Measurements from ENCODE around the gene NOX5. TPM values are rescaled to one million over a fixed set of nuclear protein-coding genes. Genes with fewer than 3 reads are reported as not detected.

NOX5 gene
- total and polyA plus RNA-seq, 2 of the 4 experiments (the other 2 are of a cell fraction): 0.07 TPM; not detected in 1

DNA sequence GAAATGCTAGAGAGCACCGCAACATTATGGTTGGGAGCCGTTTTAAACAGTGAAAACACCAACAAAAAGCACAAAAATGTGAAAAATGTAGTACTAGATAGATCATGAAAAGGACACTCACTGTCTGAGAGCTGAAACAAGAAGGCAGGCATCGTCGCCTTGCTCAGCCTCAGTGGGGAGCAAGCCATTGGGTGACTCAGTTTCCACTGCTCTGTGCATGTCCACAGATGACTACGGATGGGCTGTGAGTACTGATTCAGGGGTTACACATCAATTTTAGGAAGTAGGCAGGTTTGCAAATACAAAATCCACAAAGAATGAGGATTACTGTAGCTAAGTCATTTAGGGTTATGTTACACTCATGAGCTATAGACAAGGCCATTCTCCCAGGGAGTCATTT is 10.8 kb downstream of the NOX5 start:
- no peak overlapping the region for H3K4me3 ChIP-seq (ENCODE audit: insufficient read depth, low read depth, low read length)
- H3K23ac ChIP-seq (ENCODE audit: low read depth, low read length): no peak overlapping the region
- no peak overlapping the region for H2BK120ac ChIP-seq (ENCODE audit: low read depth, low read length)
- no peaks in the 10 kb centered on the region for H3K4me1 ChIP-seq (ENCODE audit: control insufficient read depth, insufficient read depth, low read length)
- BruUV-seq (replicated peaks): no TSS peak
- H4K20me1 ChIP-seq (ENCODE audit: insufficient read depth, low read length): no peaks in the 10 kb centered on the region
- H3K56ac ChIP-seq (ENCODE audit: extremely low read depth, insufficient read depth, low read length): no peak overlapping the region
- H3K4me2 ChIP-seq (ENCODE audit: low read depth, low read length): no peak overlapping the region
- H3K9ac ChIP-seq (ENCODE audit: low read depth, low read length): no peak overlapping the region
- ATAC-seq (ENCODE audit: low read depth) (peak; percentile 52), DNase-seq (peak; percentile 38)
- H3K27ac ChIP-seq (ENCODE audit: insufficient read depth, low read length): no peak overlapping the region
- intact Hi-C loops (cut with micrococcal nuclease) (no loop called here), in situ Hi-C loops (cut with MboI; ENCODE audit: low sequenced_read_pairs) (no loop called here), dilution Hi-C loops (cut with HindIII; ENCODE audit: low sequenced_read_pairs, unreplicated experiment) (no loop called here)
- WGBS, 2 experiments (ENCODE audit: extremely low coverage in 2 of 2, insufficient read length in 1 of 2): 0% methylated on average over 2 of the region's 5 CpGs; no CpG with 5 or more reads in 1 of the 2 experiments
- H3K9me3 ChIP-seq (ENCODE audit: control insufficient read depth, insufficient read depth, low read length): no peaks in the 10 kb centered on the region
- H4K5ac ChIP-seq (ENCODE audit: low read depth, low read length): no peak overlapping the region
- H3K18ac ChIP-seq (ENCODE audit: low read depth, low read length): no peak overlapping the region
- no peak overlapping the region for H3K4ac ChIP-seq (ENCODE audit: low read depth, low read length)
- POLR2A ChIA-PET (ENCODE audit: unreplicated experiment): no interaction called here
- H2BK20ac ChIP-seq (ENCODE audit: low read depth, low read length): no peak overlapping the region
- H2AK5ac ChIP-seq (ENCODE audit: low read depth, low read length): no peak overlapping the region
- CTCF ChIA-PET: no interaction called here
- no peaks in the 10 kb centered on the region for H3K36me3 ChIP-seq (ENCODE audit: control insufficient read depth, insufficient read depth, low read length)
- H2BK5ac ChIP-seq (ENCODE audit: low read depth, low read length, poor library complexity, severe bottlenecking): peak overlapping the region; percentile 2
- no peak for TF ChIP-seq CHD1 (IDR thresholded peaks at IDR 0.05; ENCODE audit: low read depth, low read length)
- no peak for TF ChIP-seq NFE2L2 (IDR thresholded peaks at IDR 0.05; ENCODE audit: low read depth, low read length)
- no peak for TF ChIP-seq MXI1 (IDR thresholded peaks at IDR 0.05; ENCODE audit: borderline replicate concordance, low read depth, low read length)
- TF ChIP-seq MAZ (IDR thresholded peaks at IDR 0.05; ENCODE audit: borderline replicate concordance, low read depth, low read length): no peak
- no peak for TF ChIP-seq BHLHE40 (IDR thresholded peaks at IDR 0.05; ENCODE audit: low read depth, low read length)
- no peak for TF ChIP-seq SMC3 (IDR thresholded peaks at IDR 0.05; ENCODE audit: low read depth, low read length)
- no peak for TF ChIP-seq FOS (IDR thresholded peaks at IDR 0.05; ENCODE audit: low read depth, low read length)
- TF ChIP-seq, protein P1, sequence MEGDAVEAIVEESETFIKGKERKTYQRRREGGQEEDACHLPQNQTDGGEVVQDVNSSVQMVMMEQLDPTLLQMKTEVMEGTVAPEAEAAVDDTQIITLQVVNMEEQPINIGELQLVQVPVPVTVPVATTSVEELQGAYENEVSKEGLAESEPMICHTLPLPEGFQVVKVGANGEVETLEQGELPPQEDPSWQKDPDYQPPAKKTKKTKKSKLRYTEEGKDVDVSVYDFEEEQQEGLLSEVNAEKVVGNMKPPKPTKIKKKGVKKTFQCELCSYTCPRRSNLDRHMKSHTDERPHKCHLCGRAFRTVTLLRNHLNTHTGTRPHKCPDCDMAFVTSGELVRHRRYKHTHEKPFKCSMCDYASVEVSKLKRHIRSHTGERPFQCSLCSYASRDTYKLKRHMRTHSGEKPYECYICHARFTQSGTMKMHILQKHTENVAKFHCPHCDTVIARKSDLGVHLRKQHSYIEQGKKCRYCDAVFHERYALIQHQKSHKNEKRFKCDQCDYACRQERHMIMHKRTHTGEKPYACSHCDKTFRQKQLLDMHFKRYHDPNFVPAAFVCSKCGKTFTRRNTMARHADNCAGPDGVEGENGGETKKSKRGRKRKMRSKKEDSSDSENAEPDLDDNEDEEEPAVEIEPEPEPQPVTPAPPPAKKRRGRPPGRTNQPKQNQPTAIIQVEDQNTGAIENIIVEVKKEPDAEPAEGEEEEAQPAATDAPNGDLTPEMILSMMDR (conservative IDR thresholded peaks at IDR 0.05; ENCODE audit: low read depth, low read length): no peak
- no peak for TF ChIP-seq RAD21 (IDR thresholded peaks at IDR 0.05; ENCODE audit: low read length)
- TF ChIP-seq MAFK (IDR thresholded peaks at IDR 0.05; ENCODE audit: low read depth, low read length): no peak
- TF ChIP-seq RCOR1 (IDR thresholded peaks at IDR 0.05; ENCODE audit: insufficient replicate concordance, low read length): no peak
- TF ChIP-seq, protein P2, sequence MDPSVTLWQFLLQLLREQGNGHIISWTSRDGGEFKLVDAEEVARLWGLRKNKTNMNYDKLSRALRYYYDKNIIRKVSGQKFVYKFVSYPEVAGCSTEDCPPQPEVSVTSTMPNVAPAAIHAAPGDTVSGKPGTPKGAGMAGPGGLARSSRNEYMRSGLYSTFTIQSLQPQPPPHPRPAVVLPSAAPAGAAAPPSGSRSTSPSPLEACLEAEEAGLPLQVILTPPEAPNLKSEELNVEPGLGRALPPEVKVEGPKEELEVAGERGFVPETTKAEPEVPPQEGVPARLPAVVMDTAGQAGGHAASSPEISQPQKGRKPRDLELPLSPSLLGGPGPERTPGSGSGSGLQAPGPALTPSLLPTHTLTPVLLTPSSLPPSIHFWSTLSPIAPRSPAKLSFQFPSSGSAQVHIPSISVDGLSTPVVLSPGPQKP (IDR thresholded peaks at IDR 0.05; ENCODE audit: borderline replicate concordance, low read depth, low read length): no peak
- TF ChIP-seq POLR2A (IDR thresholded peaks at IDR 0.05; ENCODE audit: low read depth, low read length): no peak
- TF ChIP-seq, protein P3, sequence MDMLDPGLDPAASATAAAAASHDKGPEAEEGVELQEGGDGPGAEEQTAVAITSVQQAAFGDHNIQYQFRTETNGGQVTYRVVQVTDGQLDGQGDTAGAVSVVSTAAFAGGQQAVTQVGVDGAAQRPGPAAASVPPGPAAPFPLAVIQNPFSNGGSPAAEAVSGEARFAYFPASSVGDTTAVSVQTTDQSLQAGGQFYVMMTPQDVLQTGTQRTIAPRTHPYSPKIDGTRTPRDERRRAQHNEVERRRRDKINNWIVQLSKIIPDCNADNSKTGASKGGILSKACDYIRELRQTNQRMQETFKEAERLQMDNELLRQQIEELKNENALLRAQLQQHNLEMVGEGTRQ (IDR thresholded peaks at IDR 0.05; ENCODE audit: low read depth, low read length): no peak
- no peak for TF ChIP-seq CEBPB (IDR thresholded peaks at IDR 0.05; ENCODE audit: low read depth, low read length)
- no peak for TF ChIP-seq RFX5 (IDR thresholded peaks at IDR 0.05; ENCODE audit: low read depth, low read length)
- H3K27me3 ChIP-seq (ENCODE audit: control insufficient read depth, insufficient read depth, low read length): peaks cover 3% of the 10 kb centered on the region; the same call in 1 of the 2 replicates
- H2AK9ac ChIP-seq (replicated peaks; ENCODE audit: low read depth, low read length, poor library complexity): no peak overlapping the region
- H2BK15ac ChIP-seq (ENCODE audit: low read depth, low read length): no peak overlapping the region
- H2AFZ ChIP-seq (replicated peaks; ENCODE audit: low read length, poor library complexity): no peak overlapping the region
- H3K14ac ChIP-seq (replicated peaks; ENCODE audit: low read depth, low read length): no peak overlapping the region
- H4K91ac ChIP-seq (ENCODE audit: insufficient read depth, low read depth, low read length): no peak overlapping the region
- H3K9me1 ChIP-seq (ENCODE audit: insufficient read depth, low read length): peaks cover 5% of the 10 kb centered on the region; the same call in 1 of the 2 replicates
- H3K79me1 ChIP-seq (ENCODE audit: low read depth in 1 of 2, low read length in 2 of 2): no peaks in the 10 kb centered on the region
- no peak overlapping the region for H4K8ac ChIP-seq (ENCODE audit: low read depth in 2 of 2, low read length in 2 of 2)
